HepG2 (cell line): ENCODE results near the gene TFEB. TPM values are rescaled to one million over a fixed set of nuclear protein-coding genes. Genes with fewer than 3 reads are reported as not detected.
A peak's percentile ranks its signal among the peaks of the same experiment; 100 is the strongest.

Source experiments
- BORCS8-MEF2B ChIP-seq: sonication (generic); formaldehyde crosslinking; IDR thresholded peaks from 2 replicates; pipeline ENCODE4 v1.8.0; 2022; ENCODE audit warnings: mild to moderate bottlenecking, missing genetic modification reagents
- ESRRA ChIP-seq: sonication (generic); formaldehyde crosslinking; IDR thresholded peaks from 2 replicates; pipeline ENCODE4 v1.5.1; 2020; ENCODE audit warnings: mild to moderate bottlenecking, low read depth, missing genetic modification reagents
- ETV6 ChIP-seq: sonication (generic); formaldehyde crosslinking; conservative IDR thresholded peaks from 2 replicates; pipeline ENCODE4 v1.4.0; 2020; ENCODE audit warnings: missing genetic modification reagents
- FOSL2 ChIP-seq: sonication (generic); formaldehyde crosslinking; IDR thresholded peaks from 2 replicates; pipeline ENCODE4 v1.4.0; 2020; ENCODE audit warnings: missing genetic modification reagents
- MEIS1 ChIP-seq: sonication (generic); formaldehyde crosslinking; IDR thresholded peaks from 2 replicates; pipeline ENCODE4 v1.9.0; 2021; ENCODE audit warnings: mild to moderate bottlenecking, missing genetic modification reagents, moderate library complexity, borderline replicate concordance
- NFYC ChIP-seq: IDR thresholded peaks from 2 replicates; pipeline ENCODE4 v1.6.1; 2016; ENCODE audit warnings: missing genetic modification reagents, missing compliant biosample characterization
- PHB2 ChIP-seq: fragments of 450-650 bp; IDR thresholded peaks from 2 replicates; pipeline ENCODE4 v1.6.1; 2018; ENCODE audit not compliant: partially characterized antibody
- PHF5A ChIP-seq: IDR thresholded peaks from one replicate; pipeline ENCODE4 v1.6.1; 2018; ENCODE audit warnings: low read depth, missing genetic modification reagents; ENCODE audit not compliant: unreplicated experiment
- POLR2AphosphoS2 ChIP-seq: IDR thresholded peaks from 2 replicates; pipeline ENCODE4 v1.6.1; 2011; ENCODE audit warnings: low read depth, low read length, improper control_type of control experiment
- PRDM10 ChIP-seq: sonication (generic); formaldehyde crosslinking; IDR thresholded peaks from 2 replicates; pipeline ENCODE4 v1.4.0; 2020; ENCODE audit warnings: low read depth, missing genetic modification reagents
- RERE ChIP-seq: IDR thresholded peaks from 2 replicates; pipeline ENCODE4 v1.6.1; 2016; ENCODE audit warnings: low read depth, missing genetic modification reagents, missing compliant biosample characterization
- SMAD3 ChIP-seq: sonication (generic); formaldehyde crosslinking; IDR thresholded peaks from 2 replicates; pipeline ENCODE4 v1.4.0; 2020; ENCODE audit warnings: missing genetic modification reagents
- SOX13 ChIP-seq, 3 experiments: fragments of 450-650 bp in 1 of 3; sonication (generic) in 1 of 3; formaldehyde crosslinking in 1 of 3; IDR thresholded peaks in 2 of 3; conservative IDR thresholded peaks in 1 of 3; 2 replicates each; pipeline versions ENCODE4 v1.5.0 to v1.6.1; 2016 to 2020; ENCODE audit warnings: antibody characterized with exemption in 1 of 3, mild to moderate bottlenecking in 1 of 3, missing compliant biosample characterization in 1 of 3, missing genetic modification reagents in 1 of 3, moderate library complexity in 1 of 3
- ZMAT5 ChIP-seq: sonication (generic); formaldehyde crosslinking; IDR thresholded peaks from 2 replicates; pipeline ENCODE4 v1.5.0; 2020; ENCODE audit warnings: mild to moderate bottlenecking, low read depth, missing genetic modification reagents, borderline replicate concordance
- ZNF550 ChIP-seq: sonication (generic); formaldehyde crosslinking; IDR thresholded peaks from 2 replicates; pipeline ENCODE4 v1.4.0; 2020; ENCODE audit warnings: mild to moderate bottlenecking, missing genetic modification reagents, borderline replicate concordance
- ZNF569 ChIP-seq: sonication (generic); formaldehyde crosslinking; IDR thresholded peaks from 2 replicates; pipeline ENCODE4 v1.5.0; 2020; ENCODE audit warnings: mild to moderate bottlenecking, missing genetic modification reagents, moderate library complexity, borderline replicate concordance
- polyA plus RNA-seq, 8 experiments: library from polyadenylated mRNA; depleted of rRNA in 3 of 8; stranded (reverse) in 7 of 8; unstranded in 1 of 8; fragments of >200 nt; fragmentation: Illumina TruSeq in 4 of 8; extraction: Trizol in 4 of 8; gene quantifications; 2 replicates each; pipeline versions ENCODE4 v1.2.1 to v1.2.3, GENCODE V29; 2011 to 2016; ENCODE audit warnings: low read depth in 4 of 8, missing spikeins in 1 of 8, mixed read lengths in 1 of 8; ENCODE audit not compliant: insufficient read depth in 1 of 8
- total RNA-seq, 5 experiments: library from RNA; depleted of rRNA; stranded (reverse); fragments of >200 nt; fragmentation: Illumina TruSeq; extraction: Trizol; gene quantifications; 2 replicates each; pipeline ENCODE4 v1.2.3, GENCODE V29; 2016; ENCODE audit warnings: low read depth in 1 of 5
- TF ChIP-seq, protein P1 (sequence below): sonication (generic); formaldehyde crosslinking; conservative IDR thresholded peaks from 2 replicates; pipeline ENCODE4 v1.4.0; 2020; ENCODE audit warnings: missing genetic modification reagents

The TFEB gene
- total and polyA plus RNA-seq, 2 of the 13 experiments (the other 11 are each of a cell fraction or from before 2014, with no cell fraction given), result 13.3 to 18.7 TPM

DNA sequence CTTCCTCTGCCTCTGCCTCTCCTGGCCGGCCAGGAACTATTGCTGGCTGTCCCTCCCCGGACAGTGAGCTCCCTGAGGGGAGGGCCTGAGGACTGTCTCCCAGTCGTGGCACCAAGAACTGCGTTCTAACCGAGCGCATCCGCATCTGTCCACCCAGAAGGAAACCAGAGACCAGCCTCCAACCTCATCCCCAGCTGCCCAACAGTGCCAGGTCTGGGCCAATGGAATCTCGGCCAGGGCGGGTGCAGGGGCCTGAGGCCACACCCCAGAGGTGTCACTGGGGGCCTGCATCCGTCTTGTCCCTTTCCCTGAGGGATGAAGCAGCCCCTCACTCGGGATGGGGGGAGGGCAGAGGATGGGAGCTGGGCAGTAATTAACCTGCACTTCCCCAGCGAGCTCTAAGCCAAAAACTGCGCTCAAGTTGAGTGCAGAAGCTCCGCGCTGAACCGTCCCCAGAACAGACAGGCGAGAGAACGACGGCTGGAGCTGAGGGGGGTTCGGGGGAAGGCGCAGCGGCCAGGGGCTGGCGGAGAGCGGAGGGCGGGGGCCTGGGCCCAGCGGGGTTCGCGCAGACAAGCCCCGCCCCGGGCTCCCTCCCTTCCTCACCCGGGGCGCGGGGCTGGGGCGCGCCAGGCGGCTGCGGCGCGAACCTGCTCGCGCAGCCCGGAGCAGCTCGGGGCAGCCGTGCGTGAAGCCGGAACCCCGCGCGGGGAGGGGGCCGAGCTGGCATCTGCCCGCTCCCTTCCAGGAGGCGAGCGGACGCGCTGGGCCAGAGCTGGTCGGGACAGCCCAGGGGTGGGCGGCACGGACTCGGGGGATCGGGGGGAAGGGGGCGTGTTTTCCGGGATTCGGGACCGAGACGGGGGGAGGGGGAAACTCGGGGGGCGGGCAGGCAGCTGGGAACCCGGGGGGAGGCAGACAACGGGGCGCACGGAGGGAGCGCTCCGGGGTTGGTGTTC is 1.4 kb downstream of the TFEB start (continued):
- no peak for TF ChIP-seq RERE (CRISPR knock-in tag)
- TF ChIP-seq, protein P1, sequence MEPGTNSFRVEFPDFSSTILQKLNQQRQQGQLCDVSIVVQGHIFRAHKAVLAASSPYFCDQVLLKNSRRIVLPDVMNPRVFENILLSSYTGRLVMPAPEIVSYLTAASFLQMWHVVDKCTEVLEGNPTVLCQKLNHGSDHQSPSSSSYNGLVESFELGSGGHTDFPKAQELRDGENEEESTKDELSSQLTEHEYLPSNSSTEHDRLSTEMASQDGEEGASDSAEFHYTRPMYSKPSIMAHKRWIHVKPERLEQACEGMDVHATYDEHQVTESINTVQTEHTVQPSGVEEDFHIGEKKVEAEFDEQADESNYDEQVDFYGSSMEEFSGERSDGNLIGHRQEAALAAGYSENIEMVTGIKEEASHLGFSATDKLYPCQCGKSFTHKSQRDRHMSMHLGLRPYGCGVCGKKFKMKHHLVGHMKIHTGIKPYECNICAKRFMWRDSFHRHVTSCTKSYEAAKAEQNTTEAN (CRISPR knock-in tag), result 0 out of 2 replicates have a peak, but pooled peaks have one; percentile 41
- no peak for TF ChIP-seq ZNF569 (CRISPR knock-in tag)
- TF ChIP-seq ZNF550 (CRISPR knock-in tag), result no peak
- no peak for TF ChIP-seq FOSL2 (CRISPR knock-in tag)
- TF ChIP-seq PHB2, result no peak
- no peak for TF ChIP-seq ESRRA (CRISPR knock-in tag)
- TF ChIP-seq PRDM10 (CRISPR knock-in tag), result 0 out of 2 replicates have a peak, but pooled peaks have one; percentile 12
- no peak for TF ChIP-seq ETV6 (CRISPR knock-in tag)
- TF ChIP-seq SMAD3 (CRISPR knock-in tag), result no peak
- TF ChIP-seq BORCS8-MEF2B (CRISPR knock-in tag), result no peak; the same call in 1 of the 2 replicates
- TF ChIP-seq ZMAT5 (CRISPR knock-in tag), result no peak
- TF ChIP-seq PHF5A (CRISPR knock-in tag), result no peak
- no peak for TF ChIP-seq MEIS1 (CRISPR knock-in tag)
- no peak for TF ChIP-seq POLR2AphosphoS2
- TF ChIP-seq NFYC (CRISPR knock-in tag), result peak; percentile 57
- no peak for TF ChIP-seq SOX13 (IDR thresholded peaks at IDR 0.05)
- TF ChIP-seq SOX13 (CRISPR knock-in tag; conservative IDR thresholded peaks at IDR 0.05 in 1 of 2, IDR thresholded peaks at IDR 0.05 in 1 of 2), result peak in 1 of 2 experiments; percentile 2; a peak in 1 of 4 replicates
